GM19328 (cell line): Measurements from ENCODE around the gene CCNF.

Source experiments
- ATAC-seq: cut with Tn5 transposase; IDR thresholded peaks from one replicate; pipeline ENCODE4 v1.9.1; 2021; ENCODE audit warnings: mild to moderate bottlenecking, moderate library complexity; ENCODE audit not compliant: unreplicated experiment

CCNF gene

GRCh38 chr16:2499890-2500429, 70.7 kb downstream of the CCNF start:
- no peak for ATAC-seq

- no peak for ATAC-seq
Observed at GRCh38 chr16:2500430-2500917, 71.2 kb downstream of the CCNF start.

GRCh38 chr16:2500918-2501750, 71.9 kb downstream of the CCNF start:
- ATAC-seq, result no peak

- ATAC-seq, result no peak
Observed at GRCh38 chr16:2501946-2502895, 73.0 kb downstream of the CCNF start.

- ATAC-seq, result no peak
Observed at GRCh38 chr16:2505695-2506094, 76.4 kb downstream of the CCNF start.

- ATAC-seq, result no peak
Observed at GRCh38 chr16:2507052-2507659, 77.9 kb downstream of the CCNF start.

- no peak for ATAC-seq
Observed at GRCh38 chr16:2507665-2508064, 78.4 kb downstream of the CCNF start.
